Activated naive CD8-positive, alpha-beta T cell (primary cell): ENCODE data around the gene DLG3.

Experiments
- H3K27ac Mint-ChIP-seq: one replicate; pipeline ENCODE4 v1.8.0; 2021; ENCODE audit warnings: mixed read lengths
- H3K27me3 Mint-ChIP-seq: one replicate; pipeline ENCODE4 v1.8.0; 2021; ENCODE audit warnings: mixed read lengths
- H3K36me3 Mint-ChIP-seq: one replicate; pipeline ENCODE4 v1.8.0; 2021; ENCODE audit warnings: mixed read lengths
- H3K4me1 Mint-ChIP-seq: one replicate; pipeline ENCODE4 v1.8.0; 2021; ENCODE audit warnings: low read depth, mixed read lengths
- H3K4me3 Mint-ChIP-seq: one replicate; pipeline ENCODE4 v1.8.0; 2021; ENCODE audit warnings: mild to moderate bottlenecking, mixed read lengths
- H3K9me3 Mint-ChIP-seq: one replicate; pipeline ENCODE4 v1.8.0; 2021; ENCODE audit warnings: low read depth, mixed read lengths

Gene DLG3

DNA sequence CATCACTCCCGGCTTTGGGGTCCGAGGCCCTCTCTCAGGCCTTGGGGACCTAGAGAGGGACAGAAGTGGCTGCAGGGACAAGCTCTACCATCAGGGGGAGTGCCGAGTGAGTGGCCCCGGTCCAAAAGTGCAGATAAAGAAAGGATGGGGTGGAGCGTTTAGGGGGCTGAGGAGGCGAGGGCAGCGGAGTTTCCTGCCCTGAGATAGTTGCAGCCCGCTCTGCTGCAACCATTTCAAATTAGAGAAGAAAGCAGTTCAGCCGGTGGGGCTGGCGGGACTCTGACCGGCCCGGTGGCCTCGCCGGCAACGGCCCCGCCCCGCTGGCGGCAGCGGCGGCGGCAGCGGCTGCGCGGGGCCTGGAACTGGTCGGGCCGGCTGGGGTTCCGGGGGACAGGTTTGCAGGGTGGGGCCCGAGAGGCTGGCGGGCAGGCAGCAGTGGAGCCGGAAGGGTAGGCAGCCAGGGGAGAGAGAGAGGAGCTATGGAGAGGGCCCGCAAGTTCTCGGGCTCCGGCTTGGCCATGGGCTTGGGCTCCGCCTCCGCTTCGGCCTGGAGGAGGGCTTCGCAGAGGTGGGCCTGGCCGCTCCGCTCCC lies 7.6 kb downstream of the DLG3 start:
- Mint-ChIP-seq H3K4me3 (peak overlapping the region; percentile 90), H3K36me3 (peaks cover 3% of the 10 kb centered on the region), H3K4me1 (peaks cover 31% of the 10 kb centered on the region), H3K27ac (no peak overlapping the region), H3K9me3 (no peaks in the 10 kb centered on the region), H3K27me3 (no peaks in the 10 kb centered on the region)

DNA sequence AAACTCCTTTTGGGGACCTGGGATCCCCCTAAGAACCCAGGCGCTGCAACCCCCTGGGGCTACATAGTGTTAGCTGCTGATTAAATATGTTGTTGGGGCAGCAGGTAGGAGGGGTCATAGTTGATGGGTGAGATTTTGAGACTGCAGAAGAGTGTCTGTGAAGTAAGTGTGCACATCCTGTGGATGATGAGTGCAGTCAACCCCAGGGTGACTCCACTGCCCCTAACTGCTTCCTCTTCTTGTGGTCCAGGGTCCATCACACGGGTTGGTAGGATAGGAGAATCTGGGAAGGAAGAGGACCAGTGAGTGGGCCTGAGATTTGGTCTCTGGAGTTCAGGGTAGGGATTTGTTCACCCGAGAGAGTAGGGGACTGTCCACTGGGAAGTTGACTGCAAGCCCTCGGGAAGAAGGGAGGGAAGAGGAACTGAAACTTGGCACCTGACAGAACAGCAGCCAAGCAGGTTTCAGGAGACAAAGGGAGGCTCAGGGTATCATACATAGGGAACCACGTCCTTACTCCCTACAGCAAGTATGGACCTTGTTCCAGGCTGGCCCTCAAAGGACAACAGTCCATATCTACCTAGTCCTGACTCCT lies 8.5 kb downstream of the DLG3 start:
- Mint-ChIP-seq H3K4me1 (peaks cover 31% of the 10 kb centered on the region), H3K36me3 (peaks cover 3% of the 10 kb centered on the region), H3K27me3 (no peaks in the 10 kb centered on the region), H3K9me3 (no peaks in the 10 kb centered on the region), H3K27ac (peak overlapping the region; percentile 46), H3K4me3 (peak overlapping the region; percentile 79)

DNA sequence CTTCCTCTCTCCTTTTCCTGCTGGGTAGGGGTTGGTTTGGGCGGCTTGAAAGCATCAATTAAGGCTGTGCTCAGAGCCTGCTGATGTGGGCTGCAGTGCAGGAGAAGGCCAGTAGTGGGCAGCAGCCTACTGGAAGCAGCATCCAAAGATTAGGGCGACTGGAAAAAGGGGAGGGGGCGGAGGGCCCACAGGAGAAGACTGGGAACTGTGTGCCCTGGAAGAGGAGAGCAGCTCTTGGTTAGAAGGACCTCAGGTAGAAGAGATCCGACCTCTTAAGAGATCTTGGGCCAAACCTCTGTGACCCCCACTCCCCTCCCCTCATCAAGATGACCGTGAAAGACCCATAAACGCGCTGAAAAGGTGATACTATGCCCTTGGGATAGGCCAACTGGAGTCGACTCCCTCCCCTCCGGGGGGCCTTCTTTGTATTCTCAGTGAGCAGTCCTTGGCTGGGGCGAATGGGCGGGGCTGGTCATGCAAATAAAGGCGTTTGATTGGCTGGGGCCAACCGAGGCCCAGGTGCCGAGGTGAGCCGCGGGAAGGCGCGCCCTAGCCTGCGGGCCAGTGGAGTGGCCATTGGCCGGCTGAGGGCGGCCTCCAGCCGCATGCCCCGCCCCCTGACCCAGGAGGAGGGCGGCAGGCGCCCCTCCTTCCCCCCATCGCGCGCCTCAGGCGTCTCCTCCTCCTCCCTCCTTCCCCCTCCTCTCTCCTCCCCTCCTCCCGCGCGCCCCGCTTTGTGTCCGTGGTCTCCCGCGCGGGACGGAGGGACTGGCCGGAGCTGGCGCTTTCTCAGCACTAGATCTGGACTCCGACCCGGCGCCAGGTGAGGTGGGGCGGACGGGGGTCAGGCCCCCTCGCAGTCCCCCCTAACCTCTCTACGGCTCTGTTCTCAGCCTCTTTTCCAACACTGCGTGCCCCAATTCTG lies 10.1 kb downstream of the DLG3 start:
- Mint-ChIP-seq H3K36me3 (peaks cover 3% of the 10 kb centered on the region), H3K4me1 (peaks cover 31% of the 10 kb centered on the region), H3K4me3 (peak overlapping the region; percentile 81), H3K27me3 (no peaks in the 10 kb centered on the region), H3K9me3 (no peaks in the 10 kb centered on the region), H3K27ac (peak overlapping the region; percentile 89)

DNA sequence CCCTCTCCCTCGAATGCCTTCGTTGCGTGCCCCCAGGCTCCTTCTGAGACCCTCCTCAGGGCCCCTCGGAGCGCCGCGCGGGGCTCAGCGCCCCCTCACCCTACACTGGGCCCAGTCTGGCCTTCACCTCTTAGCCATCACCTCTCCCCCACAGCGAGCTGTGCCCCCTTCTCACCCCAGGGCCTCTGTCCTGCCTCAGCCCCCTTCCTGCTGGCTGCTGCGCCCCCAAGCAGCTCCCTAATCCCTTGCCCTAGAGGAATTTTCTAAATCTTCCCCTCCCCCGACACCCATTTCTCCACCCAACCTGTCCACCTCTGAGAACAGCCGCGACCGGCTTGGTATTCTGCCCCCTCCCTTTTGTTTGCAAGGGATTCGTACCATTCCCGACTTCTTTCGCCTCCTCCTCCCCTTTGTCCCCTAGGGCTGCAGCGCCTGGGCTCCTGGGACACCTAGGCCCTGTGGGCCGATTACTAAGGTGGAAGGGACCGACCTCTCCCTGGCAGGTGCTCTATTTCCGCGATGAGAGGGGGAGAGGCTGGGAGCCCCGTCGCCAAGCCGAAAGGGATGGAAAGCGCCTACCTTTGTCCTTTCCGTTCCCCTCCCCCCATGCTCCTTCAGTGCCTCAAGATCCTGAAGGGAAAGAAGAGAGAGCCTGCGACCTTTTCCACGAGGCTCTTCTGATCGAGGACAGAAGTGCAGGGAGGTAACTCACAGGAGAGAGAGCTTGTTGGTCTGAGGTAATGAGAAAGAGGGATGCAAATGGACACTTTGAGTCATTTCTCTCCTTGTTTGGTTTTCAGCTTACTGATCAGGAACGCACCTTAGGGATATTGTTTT lies 10.9 kb downstream of the DLG3 start:
- Mint-ChIP-seq H3K9me3 (no peaks in the 10 kb centered on the region), H3K4me3 (peak overlapping the region; percentile 81), H3K27ac (peak overlapping the region; percentile 89), H3K36me3 (peaks cover 3% of the 10 kb centered on the region), H3K4me1 (peaks cover 31% of the 10 kb centered on the region), H3K27me3 (no peaks in the 10 kb centered on the region)

DNA sequence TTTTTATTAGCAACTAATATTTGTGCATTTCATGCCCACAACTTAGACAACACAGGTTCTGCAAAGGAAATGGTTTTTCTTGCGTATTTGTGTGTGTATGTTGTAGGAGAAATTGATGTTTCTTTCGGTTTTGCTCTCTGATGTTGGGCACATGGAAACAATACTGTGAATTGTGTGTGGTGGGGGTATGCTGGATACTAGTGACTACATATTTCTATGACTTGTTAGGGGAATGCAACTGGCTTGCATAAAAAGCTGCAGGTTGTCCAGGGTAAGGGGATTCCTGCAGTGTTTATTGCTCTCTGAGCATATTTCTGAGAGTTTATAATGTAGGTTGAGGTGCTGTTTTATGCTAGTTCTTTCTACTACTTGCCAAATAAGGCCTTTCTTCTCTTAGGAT lies 11.6 kb downstream of the DLG3 start:
- Mint-ChIP-seq H3K9me3 (no peaks in the 10 kb centered on the region), H3K27ac (peak overlapping the region; percentile 89), H3K36me3 (peaks cover 3% of the 10 kb centered on the region), H3K27me3 (no peaks in the 10 kb centered on the region), H3K4me3 (peak overlapping the region; percentile 81), H3K4me1 (peaks cover 31% of the 10 kb centered on the region)

DNA sequence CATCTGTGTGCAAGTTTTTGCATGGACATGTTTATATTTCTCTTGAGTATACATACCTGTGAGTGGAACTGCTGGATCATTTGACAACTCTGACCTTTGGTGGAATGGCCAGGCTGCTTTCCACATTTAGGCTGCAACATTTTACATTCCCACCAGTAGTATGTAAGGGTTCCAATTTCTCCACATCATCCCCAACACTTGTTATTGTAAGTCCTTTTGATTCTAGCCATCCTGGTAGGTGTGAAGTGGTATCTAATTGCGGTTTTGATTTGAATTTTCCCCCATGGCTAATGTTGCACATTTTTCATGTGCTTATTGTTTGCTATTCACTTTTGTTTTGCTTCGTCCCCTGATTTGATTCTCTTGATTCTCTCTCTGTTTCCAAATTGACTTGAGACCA lies 16.4 kb downstream of the DLG3 start:
- peaks cover 11% of the 10 kb centered on the region for H3K4me1 Mint-ChIP-seq
- no peaks in the 10 kb centered on the region for H3K27me3 Mint-ChIP-seq
- H3K36me3 Mint-ChIP-seq: peaks cover 3% of the 10 kb centered on the region
- H3K9me3 Mint-ChIP-seq: no peaks in the 10 kb centered on the region
- no peak overlapping the region for H3K4me3 Mint-ChIP-seq
- H3K27ac Mint-ChIP-seq: no peak overlapping the region

DNA sequence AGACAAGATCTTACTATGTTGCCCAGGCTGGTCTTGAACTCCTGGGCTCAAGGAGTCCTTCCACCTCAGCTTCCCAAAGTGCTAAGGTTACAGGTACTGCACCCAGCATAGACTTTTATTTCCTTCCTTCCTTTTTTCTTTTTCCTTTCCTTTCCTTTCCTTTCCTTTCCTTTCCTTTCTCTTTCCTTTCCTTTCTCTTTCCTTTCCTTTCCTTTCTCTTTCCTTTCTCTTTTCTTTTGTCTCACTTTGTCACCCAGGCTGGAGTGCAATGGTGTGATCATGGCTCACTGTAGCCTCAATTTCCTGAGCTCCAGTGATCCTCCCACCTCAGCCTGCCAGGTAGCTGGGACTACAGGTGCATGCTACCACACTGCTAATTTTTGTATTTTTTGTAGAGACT lies 19.4 kb downstream of the DLG3 start:
- Mint-ChIP-seq H3K36me3 (no peaks in the 10 kb centered on the region), H3K4me3 (no peak overlapping the region), H3K27me3 (no peaks in the 10 kb centered on the region), H3K9me3 (no peaks in the 10 kb centered on the region), H3K27ac (no peak overlapping the region), H3K4me1 (no peaks in the 10 kb centered on the region)

DNA sequence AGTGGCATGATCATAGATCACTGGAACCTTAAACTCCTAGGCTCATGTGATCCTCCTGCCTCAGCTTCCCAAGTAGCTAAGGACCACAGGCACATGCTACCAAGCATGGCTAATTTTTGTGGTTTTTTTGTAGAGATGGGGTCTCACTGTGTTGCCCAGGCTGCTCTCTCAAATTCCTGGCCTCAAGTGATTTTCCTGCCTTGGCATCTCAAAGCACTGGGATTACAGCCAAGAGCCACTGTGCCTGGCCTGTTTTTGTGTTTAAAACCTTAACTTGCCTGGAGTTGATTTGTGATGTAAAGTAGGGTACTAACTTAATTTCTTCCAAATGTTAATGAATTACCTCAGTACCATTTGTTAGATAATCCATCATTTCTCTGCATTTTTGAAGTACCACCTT lies 22.3 kb downstream of the DLG3 start:
- Mint-ChIP-seq H3K4me3 (no peak overlapping the region), H3K36me3 (peaks cover 4% of the 10 kb centered on the region), H3K27ac (no peak overlapping the region), H3K27me3 (no peaks in the 10 kb centered on the region), H3K9me3 (no peaks in the 10 kb centered on the region), H3K4me1 (peaks cover 7% of the 10 kb centered on the region)

DNA sequence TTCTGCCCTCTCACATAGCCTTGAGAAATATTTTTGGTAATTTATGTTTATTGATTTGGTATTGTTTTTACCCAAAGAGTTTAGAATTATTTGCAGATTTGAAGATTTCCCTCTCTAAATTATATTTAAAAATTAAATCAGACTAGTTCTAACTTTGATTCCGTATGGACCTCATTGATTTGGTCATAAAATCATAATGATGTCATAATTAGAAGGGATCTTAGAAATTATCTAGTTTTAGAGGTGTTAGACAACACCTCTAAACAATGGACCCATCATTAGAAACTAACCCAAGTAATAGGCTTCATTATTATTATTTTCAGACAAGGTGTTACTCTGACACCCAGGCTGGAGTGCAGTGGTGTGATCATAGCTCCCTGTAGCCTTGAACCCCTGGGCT lies 24.1 kb downstream of the DLG3 start:
- Mint-ChIP-seq H3K4me1 (peaks cover 7% of the 10 kb centered on the region), H3K36me3 (peaks cover 5% of the 10 kb centered on the region), H3K27ac (no peak overlapping the region), H3K4me3 (no peak overlapping the region), H3K27me3 (no peaks in the 10 kb centered on the region), H3K9me3 (no peaks in the 10 kb centered on the region)

DNA sequence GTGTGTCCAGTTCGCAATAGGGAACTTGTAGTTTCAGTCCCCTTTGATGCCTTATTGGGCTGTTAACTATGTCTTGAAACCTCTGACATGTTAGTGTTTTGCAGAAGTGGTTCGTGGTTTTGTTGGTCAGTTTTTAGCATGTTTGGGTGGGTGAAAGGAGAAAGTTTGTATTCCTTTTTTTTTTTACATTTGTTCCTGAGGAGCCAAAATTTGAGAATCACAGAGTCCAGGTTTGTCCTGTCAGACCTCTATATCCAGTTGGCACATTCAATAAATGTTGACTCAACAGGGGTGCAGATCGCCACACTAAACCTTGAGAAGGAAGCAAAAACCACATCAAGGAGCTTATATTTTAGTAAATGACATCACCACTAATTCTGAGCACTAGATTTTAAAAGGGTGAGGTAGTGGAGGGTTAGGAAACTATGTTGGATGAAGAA lies 26.2 kb downstream of the DLG3 start:
- Mint-ChIP-seq H3K36me3 (peaks cover 5% of the 10 kb centered on the region), H3K4me3 (no peak overlapping the region), H3K4me1 (peaks cover 7% of the 10 kb centered on the region), H3K27me3 (no peaks in the 10 kb centered on the region), H3K27ac (no peak overlapping the region), H3K9me3 (no peaks in the 10 kb centered on the region)

DNA sequence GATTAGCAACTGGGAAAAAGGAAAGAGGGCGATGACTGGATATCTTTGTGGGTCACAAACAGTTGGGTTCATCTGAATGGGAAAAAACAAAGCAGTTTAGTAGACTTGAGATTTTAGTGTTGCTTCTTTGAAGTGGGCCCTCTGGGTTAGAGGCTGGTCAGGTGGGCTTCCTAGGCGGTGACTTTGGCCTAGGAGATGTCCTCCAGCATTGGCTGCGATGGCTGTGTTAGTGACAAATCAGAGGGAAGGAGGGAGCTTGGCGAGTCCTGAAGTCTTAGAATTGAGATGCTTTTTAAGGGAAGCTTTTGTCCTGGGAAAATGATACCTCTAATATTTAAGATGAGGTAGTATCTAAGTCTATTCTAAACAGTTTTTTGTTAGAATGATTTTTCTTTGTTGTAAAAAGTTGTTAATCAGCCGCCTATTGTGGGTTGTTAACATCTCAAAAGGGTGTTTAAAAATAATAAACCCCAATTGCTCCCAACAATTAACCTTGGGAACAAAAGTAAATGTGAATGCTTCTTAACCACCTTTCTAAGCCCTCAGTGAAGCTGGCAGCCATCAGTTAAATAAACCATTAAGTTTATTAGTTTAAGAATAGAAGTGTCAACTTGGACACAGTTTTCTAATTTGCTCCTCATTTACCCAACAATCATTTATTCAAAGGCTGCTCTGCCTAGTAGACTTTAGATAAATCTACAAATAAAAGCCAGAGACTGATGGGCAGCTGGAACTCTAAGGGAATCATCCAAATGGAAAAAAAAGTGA lies 31.7 kb downstream of the DLG3 start:
- H3K27ac Mint-ChIP-seq: no peak overlapping the region
- H3K27me3 Mint-ChIP-seq: no peaks in the 10 kb centered on the region
- no peaks in the 10 kb centered on the region for H3K9me3 Mint-ChIP-seq
- H3K4me1 Mint-ChIP-seq: no peaks in the 10 kb centered on the region
- H3K4me3 Mint-ChIP-seq: no peak overlapping the region
- H3K36me3 Mint-ChIP-seq: peaks cover 5% of the 10 kb centered on the region

DNA sequence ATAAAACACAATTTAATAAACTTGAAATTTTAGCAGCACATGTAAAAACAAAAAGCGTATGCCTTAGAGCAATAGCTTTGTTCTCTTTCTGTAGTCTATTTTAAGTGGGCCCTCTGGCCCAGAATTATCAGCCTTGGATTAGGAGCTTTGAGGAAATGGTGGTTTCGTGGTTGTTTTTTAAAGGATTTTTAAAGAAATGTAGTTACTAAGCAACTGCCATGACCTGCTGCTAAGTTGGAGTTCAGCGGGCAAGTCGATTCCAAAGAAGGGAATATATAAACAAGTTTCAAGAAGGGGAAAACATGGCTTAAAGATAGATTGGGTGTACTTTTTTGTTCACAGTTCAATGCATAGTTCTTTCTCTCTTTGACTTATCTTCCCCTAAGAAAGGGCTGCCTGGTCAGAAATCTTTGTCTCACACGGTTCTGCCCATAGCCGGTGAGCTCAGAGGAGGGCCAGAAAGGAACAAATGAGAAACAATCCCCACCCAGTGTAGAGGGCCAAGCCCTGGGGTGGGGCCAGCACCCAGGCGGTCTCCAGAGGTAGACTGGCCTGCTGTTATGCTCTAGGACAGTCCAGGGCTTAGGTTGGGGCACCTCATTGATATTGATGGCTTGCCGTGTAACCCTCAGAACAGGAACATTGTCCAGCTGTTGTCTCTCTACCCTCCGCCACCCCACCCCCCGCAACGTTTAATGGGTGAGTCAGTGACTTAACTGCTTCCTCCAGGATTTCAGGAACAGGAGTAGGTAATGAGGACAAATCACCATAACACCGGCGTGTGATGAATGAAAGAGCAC lies 32.5 kb downstream of the DLG3 start:
- Mint-ChIP-seq H3K4me3 (no peak overlapping the region), H3K4me1 (no peaks in the 10 kb centered on the region), H3K27me3 (no peaks in the 10 kb centered on the region), H3K9me3 (no peaks in the 10 kb centered on the region), H3K27ac (no peak overlapping the region), H3K36me3 (peaks cover 6% of the 10 kb centered on the region)

DNA sequence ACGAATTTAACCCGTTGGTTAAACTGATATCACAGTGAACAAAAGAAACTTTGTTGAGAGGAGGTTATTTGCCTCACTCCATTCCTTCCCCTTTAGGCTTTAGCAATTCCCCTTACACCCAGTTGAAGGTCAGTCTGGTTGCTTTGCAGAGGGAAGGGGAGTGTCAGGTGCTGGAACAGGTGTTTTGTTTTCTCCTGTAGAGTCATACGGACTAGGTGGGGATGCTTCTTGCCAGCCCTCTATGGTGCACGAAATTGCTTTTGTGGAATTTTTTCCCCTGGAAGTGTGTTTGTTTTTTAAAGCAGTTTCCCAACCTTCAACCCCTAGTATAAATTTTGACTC lies 33.1 kb downstream of the DLG3 start:
- Mint-ChIP-seq H3K4me1 (no peaks in the 10 kb centered on the region), H3K27ac (no peak overlapping the region), H3K9me3 (no peaks in the 10 kb centered on the region), H3K36me3 (peaks cover 6% of the 10 kb centered on the region), H3K4me3 (no peak overlapping the region), H3K27me3 (no peaks in the 10 kb centered on the region)
